A673 (cell line): ENCODE results near the gene KATNB1. TPM values are rescaled to one million over a fixed set of nuclear protein-coding genes. Genes with fewer than 3 reads are reported as not detected.
A peak's percentile ranks its signal among the peaks of the same experiment; 100 is the strongest.

Experiments
- BruUV-seq: library from RNA; stranded (reverse); fragments of 400-500 nt; replicated peaks from 2 replicates; lab custom pipeline; 2021; lab: Mats Ljungman, UMichigan
- CTCF ChIA-PET: fragments of 300-600 bp; sonication (Branson Sonifier 250); formaldehyde crosslinking; loops from one replicate; lab custom pipeline; 2022; ENCODE audit warnings: antibody characterized with exemption; lab: Charles Lee
- POLR2A ChIA-PET: fragments of 300-600 bp; sonication (Branson Sonifier 250); formaldehyde crosslinking; loops from one replicate; lab custom pipeline; 2022; ENCODE audit warnings: antibody characterized with exemption; ENCODE audit not compliant: low non-redundant PET; lab: Charles Lee
- DNase-seq: peaks from one replicate; pipeline ENCODE4 v3.0.0-alpha.2; 2015; ENCODE audit warnings: low spot score
- H3K27ac ChIP-seq: fragments of 200-600 bp; sonication (generic); 2 replicates; pipeline ENCODE4 v1.5.1; 2016; ENCODE audit warnings: mixed run types, low read depth, mild to moderate bottlenecking, mixed read lengths, antibody characterized with exemption, low read length; ENCODE audit not compliant: poor library complexity, severe bottlenecking
- H3K27me3 ChIP-seq: fragments of 200-600 bp; sonication (generic); replicated peaks from 2 replicates; pipeline ENCODE4 v1.6.1; 2017; ENCODE audit warnings: mixed run types, low read depth, mild to moderate bottlenecking, mixed read lengths, antibody characterized with exemption, low read length; ENCODE audit not compliant: insufficient read depth, poor library complexity
- H3K36me3 ChIP-seq: fragments of 200-600 bp; sonication (generic); 2 replicates; pipeline ENCODE4 v1.6.1; 2016; ENCODE audit warnings: mixed run types, mild to moderate bottlenecking, mixed read lengths, antibody characterized with exemption, low read length; ENCODE audit not compliant: insufficient read depth, poor library complexity, severe bottlenecking
- H3K4me1 ChIP-seq: fragments of 200-600 bp; sonication (generic); 2 replicates; pipeline ENCODE4 v1.6.1; 2017; ENCODE audit warnings: mixed run types, mild to moderate bottlenecking, mixed read lengths, antibody characterized with exemption, low read length; ENCODE audit not compliant: insufficient read depth, poor library complexity, severe bottlenecking
- H3K4me3 ChIP-seq: fragments of 200-600 bp; sonication (generic); 2 replicates; pipeline ENCODE4 v1.5.1; 2016; ENCODE audit warnings: low read depth, mixed run types, mild to moderate bottlenecking, mixed read lengths, low read length; ENCODE audit not compliant: poor library complexity, severe bottlenecking
- H3K9me3 ChIP-seq: fragments of 200-600 bp; sonication (generic); 2 replicates; pipeline ENCODE4 v1.6.1; 2016; ENCODE audit warnings: mixed run types, low read depth, mild to moderate bottlenecking, mixed read lengths, antibody characterized with exemption, low read length; ENCODE audit not compliant: poor library complexity, severe bottlenecking
- EZH2 ChIP-seq: fragments of 200-600 bp; sonication (generic); IDR thresholded peaks from 2 replicates; pipeline ENCODE4 v1.6.1; 2017; ENCODE audit warnings: borderline replicate concordance, low read depth, mild to moderate bottlenecking, mixed read lengths, antibody characterized with exemption, low read length; ENCODE audit not compliant: poor library complexity, severe bottlenecking
- intact Hi-C: fragments of 100-400 bp; cut with micrococcal nuclease; formaldehyde crosslinking; loops from one replicate; pipeline ENCODE4 v1.10.0; 2022; ENCODE audit not compliant: unreplicated experiment
- total RNA-seq: library from RNA; stranded (reverse); gene quantifications from 2 replicates; pipeline ENCODE4 v1.2.3, GENCODE V29; 2021
- TF ChIP-seq, protein P1 (sequence below): fragments of 300-800, 200-600 bp; sonication (generic); conservative IDR thresholded peaks from 2 replicates; pipeline ENCODE4 v1.5.1; 2017; ENCODE audit warnings: low read depth, mild to moderate bottlenecking, antibody characterized with exemption, low read length, moderate library complexity, mixed read lengths

The KATNB1 gene
- total RNA-seq, 1 experiment from 2014 or later, result 55.7 TPM

DNA sequence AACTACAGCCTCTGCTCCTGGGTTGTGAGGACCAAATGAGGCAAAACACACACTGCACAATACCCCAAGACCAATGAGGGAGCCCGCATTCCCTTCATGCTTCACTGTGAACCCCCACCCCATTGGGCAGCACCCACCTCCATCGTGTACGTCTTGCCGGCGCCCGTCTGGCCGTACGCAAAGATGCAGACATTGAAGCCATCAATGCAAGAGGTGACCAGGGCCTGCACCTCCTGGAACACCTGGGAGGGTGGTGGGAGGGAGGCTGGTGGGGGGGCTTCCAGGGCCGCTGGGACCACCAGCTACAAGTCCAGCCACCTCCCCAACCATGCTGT, 28.4 kb downstream of the KATNB1 start:
- peaks cover 86% of the 10 kb centered on the region for H3K36me3 ChIP-seq

DNA sequence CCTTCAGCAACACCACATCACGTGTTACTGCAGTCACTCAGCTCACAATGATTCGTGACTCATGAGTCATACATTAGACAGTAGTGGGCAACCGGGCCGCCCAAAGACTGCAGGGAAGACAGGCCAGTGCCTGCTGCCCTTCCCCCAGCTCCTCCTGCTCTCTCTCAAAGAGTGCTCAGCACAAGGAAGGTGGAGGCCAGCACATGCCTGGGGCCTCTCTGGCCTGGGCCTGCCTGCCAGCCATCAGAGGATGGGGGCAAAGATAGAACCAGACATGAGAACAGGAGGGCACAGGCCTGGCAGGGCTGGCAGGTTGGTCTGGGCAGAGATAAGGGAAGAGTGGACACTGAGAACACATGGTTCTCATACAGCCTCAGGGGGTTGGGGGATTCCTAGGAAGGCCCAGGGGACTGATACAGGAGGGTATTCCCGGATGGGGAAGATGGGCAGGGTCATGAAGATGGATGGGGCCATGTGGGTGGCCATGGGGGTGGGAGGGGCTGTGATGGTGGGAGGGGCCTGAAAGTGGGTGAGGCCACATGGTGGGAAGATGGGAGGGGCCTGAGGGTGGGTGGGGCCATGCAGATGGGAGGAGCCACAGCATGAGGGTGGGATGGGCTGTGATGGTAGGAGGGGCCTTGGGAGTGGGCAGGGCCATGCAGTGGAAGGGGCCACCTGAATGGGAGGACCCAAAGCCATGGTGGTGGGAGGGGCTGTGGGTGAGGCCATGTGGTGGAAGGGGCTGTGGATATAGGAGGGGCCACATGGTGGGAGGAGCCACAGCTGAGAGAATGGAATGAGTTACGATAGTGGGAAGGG, 29.0 kb downstream of the KATNB1 start:
- H3K4me3 ChIP-seq, result no peak overlapping the region
- BruUV-seq, result no TSS peak
- H3K9me3 ChIP-seq, result no peaks in the 10 kb centered on the region
- CTCF ChIA-PET, result no interaction called here
- peak; percentile 94 for DNase-seq
- H3K4me1 ChIP-seq, result peaks cover 9% of the 10 kb centered on the region
- intact Hi-C loops, result no loop called here
- no peaks in the 10 kb centered on the region for H3K27me3 ChIP-seq
- peaks cover 86% of the 10 kb centered on the region for H3K36me3 ChIP-seq
- peak overlapping the region; percentile 55 for H3K27ac ChIP-seq
- no peak for TF ChIP-seq EZH2
- TF ChIP-seq, protein P1, sequence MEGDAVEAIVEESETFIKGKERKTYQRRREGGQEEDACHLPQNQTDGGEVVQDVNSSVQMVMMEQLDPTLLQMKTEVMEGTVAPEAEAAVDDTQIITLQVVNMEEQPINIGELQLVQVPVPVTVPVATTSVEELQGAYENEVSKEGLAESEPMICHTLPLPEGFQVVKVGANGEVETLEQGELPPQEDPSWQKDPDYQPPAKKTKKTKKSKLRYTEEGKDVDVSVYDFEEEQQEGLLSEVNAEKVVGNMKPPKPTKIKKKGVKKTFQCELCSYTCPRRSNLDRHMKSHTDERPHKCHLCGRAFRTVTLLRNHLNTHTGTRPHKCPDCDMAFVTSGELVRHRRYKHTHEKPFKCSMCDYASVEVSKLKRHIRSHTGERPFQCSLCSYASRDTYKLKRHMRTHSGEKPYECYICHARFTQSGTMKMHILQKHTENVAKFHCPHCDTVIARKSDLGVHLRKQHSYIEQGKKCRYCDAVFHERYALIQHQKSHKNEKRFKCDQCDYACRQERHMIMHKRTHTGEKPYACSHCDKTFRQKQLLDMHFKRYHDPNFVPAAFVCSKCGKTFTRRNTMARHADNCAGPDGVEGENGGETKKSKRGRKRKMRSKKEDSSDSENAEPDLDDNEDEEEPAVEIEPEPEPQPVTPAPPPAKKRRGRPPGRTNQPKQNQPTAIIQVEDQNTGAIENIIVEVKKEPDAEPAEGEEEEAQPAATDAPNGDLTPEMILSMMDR, result no peak
- POLR2A ChIA-PET, result interaction anchor here (1.1 kb wide), 1 partner anchor 35 kb away, joined by 3 read pairs; no protein-coding TSS in a partner anchor

More for the DNA sequence above, 28.4 kb downstream of the KATNB1 start:
- Histone ChIP-seq H3K4me1 (peaks cover 12% of the 10 kb centered on the region), H3K27me3 (no peaks in the 10 kb centered on the region), H3K27ac (peak overlapping the region; percentile 53), H3K4me3 (no peak overlapping the region), H3K9me3 (no peaks in the 10 kb centered on the region)
- POLR2A ChIA-PET, result interaction anchor here (1.1 kb wide), 1 partner anchor 36 kb away, joined by 3 read pairs; no protein-coding TSS in a partner anchor
- BruUV-seq, result no TSS peak
- no peak for DNase-seq
- CTCF ChIA-PET, result no interaction called here
- intact Hi-C loops, result no loop called here
- TF ChIP-seq, protein P1, result no peak
- no peak for TF ChIP-seq EZH2

DNA sequence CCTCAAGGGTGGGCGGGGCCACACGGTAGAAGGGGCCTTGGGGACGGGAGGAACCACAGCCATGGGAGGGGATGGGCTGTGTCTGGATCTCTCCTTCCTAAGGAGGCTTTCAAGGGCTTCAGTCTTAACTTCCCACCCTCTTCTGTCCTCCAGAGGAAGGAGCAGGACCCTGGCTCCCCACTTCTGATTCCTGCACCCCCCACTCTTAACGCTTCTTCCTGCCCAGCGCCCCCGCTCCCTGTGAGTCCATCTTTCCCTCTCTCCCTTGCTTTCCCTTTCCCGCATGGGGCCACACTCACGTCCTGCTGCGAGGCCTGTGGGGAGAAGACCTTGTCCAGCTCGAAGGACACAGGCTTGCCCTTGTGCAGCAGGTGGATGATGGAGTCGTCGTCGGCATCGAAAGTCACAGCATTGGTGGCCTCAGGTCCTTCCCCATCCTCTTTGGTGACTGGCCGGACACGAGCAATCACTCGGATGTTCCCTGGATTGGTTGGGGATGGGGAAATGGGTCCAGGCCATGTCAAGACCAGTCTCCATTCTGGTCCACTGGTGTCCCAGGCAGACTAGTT, 29.7 kb downstream of the KATNB1 start:
- H3K27ac ChIP-seq, result peak overlapping the region; percentile 40
- ChIA-PET POLR2A (interaction anchor here (1.1 kb wide), 1 partner anchor 35 kb away, joined by 3 read pairs; no protein-coding TSS in a partner anchor), CTCF (no interaction called here)

More for the DNA sequence above, 29.7 kb downstream of the KATNB1 start:
- peaks cover 9% of the 10 kb centered on the region for H3K4me1 ChIP-seq
- no peak for DNase-seq
- H3K4me3 ChIP-seq, result no peak overlapping the region
- peaks cover 86% of the 10 kb centered on the region for H3K36me3 ChIP-seq
- no TSS peak for BruUV-seq
- H3K9me3 ChIP-seq, result no peaks in the 10 kb centered on the region
- H3K27me3 ChIP-seq, result no peaks in the 10 kb centered on the region
- TF ChIP-seq, protein P1, result no peak
- TF ChIP-seq EZH2, result no peak
- intact Hi-C loops, result no loop called here
